ENCODE measurements around the gene RCOR1.
"Not testable (repeated sequence)": the region's sequence is repeated elsewhere in the genome, so short reads cannot be mapped to it uniquely, and the experiment has no call there.

Gene RCOR1

GRCh38 chr14:102557434-102558226 is 34.8 kb upstream of the RCOR1 start:
- H3K4me1 ChIP-seq (ENCODE audit: control insufficient read depth in 1 of 2, insufficient read depth in 2 of 2, low read length in 2 of 2) = peaks cover 0 to 4% of the 10 kb centered on the region in 2 donors
- H3K27ac ChIP-seq (ENCODE audit: low read length) = no peak overlapping the region
- H3K27me3 ChIP-seq (ENCODE audit: low read depth, low read length) = no peaks in the 10 kb centered on the region
- H3K9me3 ChIP-seq (ENCODE audit: control insufficient read depth in 1 of 2, low read length in 2 of 2) = no peaks in the 10 kb centered on the region
- H3K4me3 ChIP-seq (ENCODE audit: low read depth in 1 of 2, low read length in 2 of 2) = no peak overlapping the region
- H3K36me3 ChIP-seq (ENCODE audit: control insufficient read depth in 1 of 2, insufficient read depth in 2 of 2, low read length in 2 of 2) = no peaks in the 10 kb centered on the region

DNA sequence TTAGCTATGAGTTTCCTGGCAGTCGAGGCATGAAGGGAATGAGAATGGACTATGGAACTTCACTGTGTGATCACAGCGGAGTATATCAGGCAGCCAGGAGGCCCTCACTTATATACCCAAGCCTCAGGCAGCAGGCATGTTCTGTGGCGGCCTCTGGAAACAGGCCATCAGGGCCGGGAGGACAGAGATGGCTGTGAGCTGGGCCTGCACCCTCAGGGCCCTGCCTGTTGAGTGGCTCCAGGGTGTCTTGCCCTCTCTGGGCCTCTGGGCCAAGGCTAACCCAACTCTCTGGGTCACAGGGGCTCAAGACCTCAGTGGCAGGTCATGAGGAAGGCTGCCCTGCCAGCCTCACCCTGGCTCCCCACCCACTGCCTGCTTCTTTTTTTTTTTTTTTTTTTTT is 33.9 kb upstream of the RCOR1 start:
- Histone ChIP-seq H3K4me1 (ENCODE audit: control insufficient read depth in 1 of 2, insufficient read depth in 2 of 2, low read length in 2 of 2) (peaks cover 0 to 4% of the 10 kb centered on the region in 2 donors), H3K36me3 (ENCODE audit: control insufficient read depth in 1 of 2, insufficient read depth in 2 of 2, low read length in 2 of 2) (no peaks in the 10 kb centered on the region), H3K9me3 (ENCODE audit: control insufficient read depth in 1 of 2, low read length in 2 of 2) (no peaks in the 10 kb centered on the region), H3K27ac (ENCODE audit: low read length) (no peak overlapping the region), H3K4me3 (ENCODE audit: low read depth in 1 of 2, low read length in 2 of 2) (no peak overlapping the region), H3K27me3 (ENCODE audit: low read depth, low read length) (no peaks in the 10 kb centered on the region)

GRCh38 chr14:102560458-102561261 is 31.8 kb upstream of the RCOR1 start:
- no peaks in the 10 kb centered on the region for H3K9me3 ChIP-seq (ENCODE audit: control insufficient read depth in 1 of 2, low read length in 2 of 2)
- H3K27ac ChIP-seq (ENCODE audit: low read length) = no peak overlapping the region
- H3K4me1 ChIP-seq (ENCODE audit: control insufficient read depth in 1 of 2, insufficient read depth in 2 of 2, low read length in 2 of 2) = no peaks in the 10 kb centered on the region
- no peak overlapping the region for H3K4me3 ChIP-seq (ENCODE audit: low read depth in 1 of 2, low read length in 2 of 2)
- H3K36me3 ChIP-seq (ENCODE audit: control insufficient read depth in 1 of 2, insufficient read depth in 2 of 2, low read length in 2 of 2) = no peaks in the 10 kb centered on the region
- no peaks in the 10 kb centered on the region for H3K27me3 ChIP-seq (ENCODE audit: low read depth, low read length)

DNA sequence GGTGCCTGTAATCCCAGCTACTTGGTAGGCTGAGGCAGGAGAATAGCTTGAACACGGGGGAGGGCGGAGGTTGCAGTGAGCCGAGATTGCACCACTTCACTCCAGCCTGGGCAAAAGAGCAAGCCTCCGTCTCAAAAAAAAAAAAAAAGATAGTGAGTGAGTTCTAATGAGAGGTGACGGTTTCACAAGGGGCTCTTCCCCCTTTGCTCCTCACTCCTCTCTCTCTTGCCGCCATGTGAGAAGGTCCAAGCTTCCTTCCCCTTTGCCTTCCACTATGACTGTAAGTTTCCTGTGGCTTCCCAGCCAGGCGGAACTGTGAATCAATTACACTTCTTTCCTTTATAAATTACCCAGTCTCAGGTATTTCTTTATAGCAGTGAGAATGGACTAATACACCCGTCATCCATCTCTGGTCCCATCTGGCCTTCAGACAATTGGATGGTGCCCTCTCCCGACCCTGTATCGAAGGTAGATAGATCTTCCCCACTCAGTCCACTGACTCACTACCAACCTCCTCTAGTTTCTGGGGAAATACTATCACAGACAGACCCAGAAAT is 27.0 kb upstream of the RCOR1 start:
- Histone ChIP-seq H3K36me3 (ENCODE audit: control insufficient read depth in 1 of 2, insufficient read depth in 2 of 2, low read length in 2 of 2) (no peaks in the 10 kb centered on the region), H3K27me3 (ENCODE audit: low read depth, low read length) (no peaks in the 10 kb centered on the region), H3K27ac (ENCODE audit: low read length) (no peak overlapping the region), H3K4me3 (ENCODE audit: low read depth in 1 of 2, low read length in 2 of 2) (no peak overlapping the region), H3K9me3 (ENCODE audit: control insufficient read depth in 1 of 2, low read length in 2 of 2) (no peaks in the 10 kb centered on the region), H3K4me1 (ENCODE audit: control insufficient read depth in 1 of 2, insufficient read depth in 2 of 2, low read length in 2 of 2) (no peaks in the 10 kb centered on the region)

GRCh38 chr14:102565959-102566358 is 26.5 kb upstream of the RCOR1 start:
- H3K4me1 ChIP-seq (ENCODE audit: control insufficient read depth in 1 of 2, insufficient read depth in 2 of 2, low read length in 2 of 2) = no peaks in the 10 kb centered on the region
- no peak overlapping the region for H3K27ac ChIP-seq (ENCODE audit: low read length)
- no peak overlapping the region for H3K4me3 ChIP-seq (ENCODE audit: low read depth in 1 of 2, low read length in 2 of 2)
- no peaks in the 10 kb centered on the region for H3K9me3 ChIP-seq (ENCODE audit: control insufficient read depth in 1 of 2, low read length in 2 of 2)
- no peaks in the 10 kb centered on the region for H3K36me3 ChIP-seq (ENCODE audit: control insufficient read depth in 1 of 2, insufficient read depth in 2 of 2, low read length in 2 of 2)
- H3K27me3 ChIP-seq (ENCODE audit: low read depth, low read length) = no peaks in the 10 kb centered on the region

- Histone ChIP-seq H3K36me3 (ENCODE audit: control insufficient read depth in 1 of 2, insufficient read depth in 2 of 2, low read length in 2 of 2) (no peaks in the 10 kb centered on the region), H3K9me3 (ENCODE audit: control insufficient read depth in 1 of 2, low read length in 2 of 2) (no peaks in the 10 kb centered on the region), H3K4me3 (ENCODE audit: low read depth in 1 of 2, low read length in 2 of 2) (no peak overlapping the region), H3K4me1 (ENCODE audit: control insufficient read depth in 1 of 2, insufficient read depth in 2 of 2, low read length in 2 of 2) (no peaks in the 10 kb centered on the region), H3K27me3 (ENCODE audit: low read depth, low read length) (no peaks in the 10 kb centered on the region), H3K27ac (ENCODE audit: low read length) (no peak overlapping the region)
Observed at GRCh38 chr14:102568115-102568614, 24.3 kb upstream of the RCOR1 start.

- Histone ChIP-seq H3K27me3 (ENCODE audit: low read depth, low read length) (no peaks in the 10 kb centered on the region), H3K9me3 (ENCODE audit: control insufficient read depth in 1 of 2, low read length in 2 of 2) (no peaks in the 10 kb centered on the region), H3K36me3 (ENCODE audit: control insufficient read depth in 1 of 2, insufficient read depth in 2 of 2, low read length in 2 of 2) (no peaks in the 10 kb centered on the region), H3K27ac (ENCODE audit: low read length) (no peak overlapping the region), H3K4me3 (ENCODE audit: low read depth in 1 of 2, low read length in 2 of 2) (no peak overlapping the region), H3K4me1 (ENCODE audit: control insufficient read depth in 1 of 2, insufficient read depth in 2 of 2, low read length in 2 of 2) (no peaks in the 10 kb centered on the region)
Observed at GRCh38 chr14:102570334-102570995, 22.0 kb upstream of the RCOR1 start.

DNA sequence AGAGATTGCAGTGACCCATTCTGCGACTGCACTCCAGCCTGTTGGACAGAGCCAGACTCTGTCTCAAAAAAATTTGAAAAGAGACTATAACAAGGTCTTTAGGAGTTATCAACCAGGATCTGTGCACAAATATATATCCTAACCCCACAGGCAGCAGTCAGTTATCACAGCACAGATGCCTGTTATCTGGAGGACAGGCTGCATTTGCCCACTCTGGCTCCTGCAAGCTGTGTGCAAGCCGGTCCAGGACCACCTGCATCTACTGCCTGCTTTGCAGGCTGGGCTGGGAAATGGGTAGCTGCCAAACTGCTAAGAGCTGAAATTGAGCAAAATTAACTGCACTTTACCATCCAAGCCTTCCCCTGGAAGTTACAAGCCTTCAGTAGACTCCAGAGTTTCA is 21.4 kb upstream of the RCOR1 start:
- Histone ChIP-seq H3K4me3 (ENCODE audit: low read depth in 1 of 2, low read length in 2 of 2) (no peak overlapping the region), H3K27ac (ENCODE audit: low read length) (no peak overlapping the region), H3K27me3 (ENCODE audit: low read depth, low read length) (no peaks in the 10 kb centered on the region), H3K4me1 (ENCODE audit: control insufficient read depth in 1 of 2, insufficient read depth in 2 of 2, low read length in 2 of 2) (no peaks in the 10 kb centered on the region), H3K36me3 (ENCODE audit: control insufficient read depth in 1 of 2, insufficient read depth in 2 of 2, low read length in 2 of 2) (no peaks in the 10 kb centered on the region), H3K9me3 (ENCODE audit: control insufficient read depth in 1 of 2, low read length in 2 of 2) (no peaks in the 10 kb centered on the region)

- Histone ChIP-seq H3K27me3 (ENCODE audit: low read depth, low read length) (no peaks in the 10 kb centered on the region), H3K9me3 (ENCODE audit: control insufficient read depth in 1 of 2, low read length in 2 of 2) (no peaks in the 10 kb centered on the region), H3K27ac (ENCODE audit: low read length) (no peak overlapping the region), H3K4me3 (ENCODE audit: low read depth in 1 of 2, low read length in 2 of 2) (no peak overlapping the region), H3K36me3 (ENCODE audit: control insufficient read depth in 1 of 2, insufficient read depth in 2 of 2, low read length in 2 of 2) (no peaks in the 10 kb centered on the region), H3K4me1 (ENCODE audit: control insufficient read depth in 1 of 2, insufficient read depth in 2 of 2, low read length in 2 of 2) (no peaks in the 10 kb centered on the region)
Observed at GRCh38 chr14:102571478-102572042, 20.9 kb upstream of the RCOR1 start.

- H3K27me3 ChIP-seq (ENCODE audit: low read depth, low read length); H3K36me3 ChIP-seq (ENCODE audit: control insufficient read depth in 1 of 2, insufficient read depth in 2 of 2, low read length in 2 of 2); H3K4me1 ChIP-seq (ENCODE audit: control insufficient read depth in 1 of 2, insufficient read depth in 2 of 2, low read length in 2 of 2); H3K9me3 ChIP-seq (ENCODE audit: control insufficient read depth in 1 of 2, low read length in 2 of 2); H3K27ac ChIP-seq (ENCODE audit: low read length); H3K4me3 ChIP-seq (ENCODE audit: low read depth in 1 of 2, low read length in 2 of 2): not testable (repeated sequence)
Observed at GRCh38 chr14:102573161-102573560, 19.3 kb upstream of the RCOR1 start.

DNA sequence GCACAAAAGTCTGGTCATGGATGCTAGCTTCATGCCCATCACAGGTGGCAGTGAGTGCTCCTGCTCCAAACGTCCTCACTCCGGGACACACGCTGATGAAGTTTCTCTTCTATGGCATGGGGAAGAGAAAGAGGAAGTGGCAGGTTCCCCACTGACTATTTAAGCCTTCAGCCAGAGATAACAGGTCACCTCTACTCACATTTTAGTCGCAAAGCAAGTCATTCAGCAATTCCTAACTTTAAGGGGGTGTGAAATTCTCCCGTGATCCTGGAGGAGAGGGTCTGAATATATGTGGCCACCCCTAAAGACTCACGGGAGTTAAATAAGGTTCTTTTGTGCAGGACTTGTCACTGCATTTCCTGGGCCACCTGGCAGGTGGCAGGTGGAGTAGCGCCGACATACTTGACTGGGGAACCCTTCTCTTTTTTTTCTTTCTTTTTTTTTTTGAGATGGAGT is 18.8 kb upstream of the RCOR1 start:
- no peaks in the 10 kb centered on the region for H3K27me3 ChIP-seq (ENCODE audit: low read depth, low read length)
- H3K36me3 ChIP-seq (ENCODE audit: control insufficient read depth in 1 of 2, insufficient read depth in 2 of 2, low read length in 2 of 2) = no peaks in the 10 kb centered on the region
- no peak overlapping the region for H3K4me3 ChIP-seq (ENCODE audit: low read depth in 1 of 2, low read length in 2 of 2)
- no peaks in the 10 kb centered on the region for H3K4me1 ChIP-seq (ENCODE audit: control insufficient read depth in 1 of 2, insufficient read depth in 2 of 2, low read length in 2 of 2)
- no peaks in the 10 kb centered on the region for H3K9me3 ChIP-seq (ENCODE audit: control insufficient read depth in 1 of 2, low read length in 2 of 2)
- no peak overlapping the region for H3K27ac ChIP-seq (ENCODE audit: low read length)

Data from muscle layer of duodenum (tissue), 2 donors.